Panc1 (cell line): Measurements from ENCODE around the gene ARL6IP4. TPM values are rescaled to one million over a fixed set of nuclear protein-coding genes. Genes with fewer than 3 reads are reported as not detected.

Experiments used
- ATAC-seq: fragments of 200-7000 bp; cut with Tn5 transposase; 2 replicates; pipeline ENCODE4 v1.9.1; 2020; ENCODE audit warnings: mild to moderate bottlenecking, moderate library complexity
- BruUV-seq: library from RNA; stranded (reverse); fragments of 400-500 nt; replicated peaks from 2 replicates; lab custom pipeline; 2021; lab: Mats Ljungman, UMichigan
- CTCF ChIA-PET: fragments of 300-600 bp; sonication (Branson Sonifier 250); formaldehyde crosslinking; loops from one replicate; lab custom pipeline; 2022; ENCODE audit warnings: antibody characterized with exemption; lab: Charles Lee
- POLR2A ChIA-PET: fragments of 300-600 bp; sonication (Branson Sonifier 250); formaldehyde crosslinking; loops from one replicate; lab custom pipeline; 2022; ENCODE audit warnings: antibody characterized with exemption; lab: Charles Lee
- DNase-seq: peaks from one replicate; pipeline ENCODE4 v3.0.0-alpha.2; 2010; ENCODE audit warnings: low read depth, low spot score
- H3K27ac ChIP-seq: 2 replicates; pipeline ENCODE4 v1.5.1; 2011; ENCODE audit warnings: mild to moderate bottlenecking, low read length, inconsistent platforms
- H3K27me3 ChIP-seq: fragments of 200-500 bp; sonication (Bioruptor generic); 2 replicates; pipeline ENCODE4 v1.6.0; 2014; ENCODE audit warnings: low read length, inconsistent platforms; ENCODE audit not compliant: control insufficient read depth, insufficient read depth
- H3K36me3 ChIP-seq: fragments of 200-500 bp; sonication (Bioruptor generic); 2 replicates; pipeline ENCODE4 v1.5.1; 2014; ENCODE audit warnings: inconsistent platforms, mild to moderate bottlenecking, low read length, moderate library complexity; ENCODE audit not compliant: control insufficient read depth, insufficient read depth
- H3K4me1 ChIP-seq: 2 replicates; pipeline ENCODE4 v1.5.1; 2011; ENCODE audit warnings: inconsistent platforms, mild to moderate bottlenecking, low read length, moderate library complexity; ENCODE audit not compliant: control insufficient read depth, insufficient read depth
- H3K4me3 ChIP-seq, 2 experiments: 2 replicates each; pipeline ENCODE4 v1.5.1; 2011 to 2012; ENCODE audit warnings: low read depth in 2 of 2, low read length in 2 of 2, mild to moderate bottlenecking in 2 of 2, inconsistent platforms in 1 of 2, moderate library complexity in 1 of 2
- H3K9me3 ChIP-seq: fragments of 200-500 bp; sonication (Bioruptor generic); 2 replicates; pipeline ENCODE4 v1.5.1; 2014; ENCODE audit warnings: low read depth, mild to moderate bottlenecking, inconsistent platforms, low read length, moderate library complexity; ENCODE audit not compliant: control insufficient read depth, insufficient read depth
- POLR2AphosphoS5 ChIP-seq: IDR thresholded peaks from 2 replicates; pipeline ENCODE4 v1.6.1; 2012; ENCODE audit warnings: mild to moderate bottlenecking, low read depth, low read length, moderate library complexity
- REST ChIP-seq, 2 experiments: IDR thresholded peaks; 2 replicates each; pipeline ENCODE4 v1.6.1; 2011 to 2012; ENCODE audit warnings: low read depth in 2 of 2, control low read depth in 1 of 2, low read length in 1 of 2, mild to moderate bottlenecking in 1 of 2, moderate library complexity in 1 of 2; ENCODE audit not compliant: insufficient read depth in 1 of 2
- SIN3A ChIP-seq: IDR thresholded peaks from 2 replicates; pipeline ENCODE4 v1.6.1; 2012; ENCODE audit warnings: low read depth, mild to moderate bottlenecking, low read length, moderate library complexity, borderline replicate concordance; ENCODE audit not compliant: insufficient read depth
- TCF7L2 ChIP-seq: IDR thresholded peaks from 2 replicates; pipeline ENCODE4 v1.6.1; 2011; ENCODE audit warnings: mild to moderate bottlenecking, low read depth, low read length, inconsistent platforms
- in situ Hi-C: cut with HindIII; loops from 2 replicates; pipeline ENCODE4 v1.10.0; 2016; ENCODE audit warnings: low sequenced_read_pairs, low pct_unique_long_range_greater_than_20kb
- intact Hi-C: fragments of 100-400 bp; cut with micrococcal nuclease; formaldehyde crosslinking; loops from one replicate; pipeline ENCODE4 v1.10.0; 2022; ENCODE audit not compliant: unreplicated experiment
- total RNA-seq: library from RNA; stranded (reverse); gene quantifications from one replicate; pipeline ENCODE4 v1.2.1, GENCODE V29; 2021; ENCODE audit not compliant: unreplicated experiment
- TF ChIP-seq, protein P1 (sequence below): fragments of 450-650 bp; IDR thresholded peaks from 2 replicates; pipeline ENCODE4 v1.5.1; 2017; ENCODE audit warnings: mild to moderate bottlenecking

Gene ARL6IP4
- total RNA-seq, 1 experiment from 2014 or later: 184 TPM

DNA sequence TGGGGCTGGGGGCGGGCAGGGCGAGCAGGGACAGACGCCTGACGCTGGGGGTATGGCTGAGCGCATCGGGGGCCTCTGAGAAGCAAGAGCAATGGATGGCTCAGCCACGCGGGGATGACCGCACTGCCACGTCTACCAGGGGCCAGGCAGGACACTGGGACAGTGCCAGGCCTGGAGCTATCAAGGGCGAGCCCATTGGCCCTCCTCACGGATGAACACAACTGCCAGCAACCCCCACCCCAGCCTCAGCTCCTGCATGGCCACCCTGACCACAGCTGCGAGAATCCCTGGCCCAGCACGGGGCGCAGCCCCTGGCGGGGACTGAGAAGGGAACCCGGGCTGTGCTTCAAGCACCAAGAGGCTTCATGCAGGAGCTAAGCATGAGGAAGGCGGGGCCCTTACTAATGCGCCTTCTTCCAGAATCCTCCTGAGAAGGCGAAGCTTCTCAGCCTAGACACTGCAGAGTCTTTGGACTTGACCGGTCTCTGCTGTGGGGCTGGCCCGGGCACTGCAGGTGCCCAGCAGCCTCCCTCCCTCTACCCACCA lies 9.5 kb downstream of the ARL6IP4 start:
- in situ Hi-C loops (no loop called here), intact Hi-C loops (loop anchor here (10.0 kb wide), 2 partner anchors 155 to 245 kb away; partner anchors contain the start of genes MPHOSPH9 and MTRFR)
- Histone ChIP-seq H3K27ac (no peak overlapping the region), H3K4me1 (no peaks in the 10 kb centered on the region), H3K4me3 (no peak overlapping the region), H3K36me3 (no peaks in the 10 kb centered on the region), H3K9me3 (no peaks in the 10 kb centered on the region), H3K27me3 (no peaks in the 10 kb centered on the region)
- ATAC-seq (0 out of 2 replicates have a peak, but pooled peaks have one; percentile 4), DNase-seq (no peak)
- ChIA-PET POLR2A (no interaction called here), CTCF (no interaction called here)
- BruUV-seq: no TSS peak
- no peak for TF ChIP-seq REST (IDR thresholded peaks at IDR 0.05; ENCODE audit: insufficient read depth in 1 of 2, low read depth in 2 of 2, low read length in 1 of 2)

DNA sequence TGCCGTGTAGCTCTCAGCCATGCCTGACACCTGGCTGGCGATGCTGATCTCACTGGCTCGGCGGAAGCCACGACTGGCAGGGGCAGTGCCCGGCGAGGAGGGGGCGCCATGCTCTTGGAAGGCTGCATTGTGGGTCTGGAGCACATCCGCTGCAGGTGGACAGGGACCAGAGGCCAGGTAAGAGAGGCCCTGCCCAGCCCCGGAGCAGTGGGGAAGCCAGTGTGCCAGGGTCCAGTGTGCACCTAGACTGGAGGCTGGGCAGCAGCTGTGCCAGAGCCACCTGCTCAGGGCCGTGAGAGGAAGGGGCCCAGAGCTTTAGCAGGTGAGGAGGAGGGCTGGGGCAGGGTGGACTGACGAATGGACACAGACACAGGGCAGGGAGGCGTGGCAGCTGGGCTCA lies 10.1 kb downstream of the ARL6IP4 start:
- TF ChIP-seq REST (IDR thresholded peaks at IDR 0.05; ENCODE audit: insufficient read depth in 1 of 2, low read depth in 2 of 2, low read length in 1 of 2) (no peak), TCF7L2 (no peak), POLR2AphosphoS5 (no peak), SIN3A (no peak)
- TF ChIP-seq, protein P1, sequence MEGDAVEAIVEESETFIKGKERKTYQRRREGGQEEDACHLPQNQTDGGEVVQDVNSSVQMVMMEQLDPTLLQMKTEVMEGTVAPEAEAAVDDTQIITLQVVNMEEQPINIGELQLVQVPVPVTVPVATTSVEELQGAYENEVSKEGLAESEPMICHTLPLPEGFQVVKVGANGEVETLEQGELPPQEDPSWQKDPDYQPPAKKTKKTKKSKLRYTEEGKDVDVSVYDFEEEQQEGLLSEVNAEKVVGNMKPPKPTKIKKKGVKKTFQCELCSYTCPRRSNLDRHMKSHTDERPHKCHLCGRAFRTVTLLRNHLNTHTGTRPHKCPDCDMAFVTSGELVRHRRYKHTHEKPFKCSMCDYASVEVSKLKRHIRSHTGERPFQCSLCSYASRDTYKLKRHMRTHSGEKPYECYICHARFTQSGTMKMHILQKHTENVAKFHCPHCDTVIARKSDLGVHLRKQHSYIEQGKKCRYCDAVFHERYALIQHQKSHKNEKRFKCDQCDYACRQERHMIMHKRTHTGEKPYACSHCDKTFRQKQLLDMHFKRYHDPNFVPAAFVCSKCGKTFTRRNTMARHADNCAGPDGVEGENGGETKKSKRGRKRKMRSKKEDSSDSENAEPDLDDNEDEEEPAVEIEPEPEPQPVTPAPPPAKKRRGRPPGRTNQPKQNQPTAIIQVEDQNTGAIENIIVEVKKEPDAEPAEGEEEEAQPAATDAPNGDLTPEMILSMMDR: no peak
- no TSS peak for BruUV-seq
- ATAC-seq (no peak), DNase-seq (no peak)
- Histone ChIP-seq H3K4me3 (no peak overlapping the region), H3K36me3 (no peaks in the 10 kb centered on the region), H3K9me3 (no peaks in the 10 kb centered on the region), H3K27ac (no peak overlapping the region), H3K4me1 (no peaks in the 10 kb centered on the region), H3K27me3 (no peaks in the 10 kb centered on the region)
- POLR2A ChIA-PET: no interaction called here
- CTCF ChIA-PET: no interaction called here
- intact Hi-C loops (no loop called here), in situ Hi-C loops (no loop called here)
